GM18517 (cell line): ENCODE measurements around the gene REXO1.
A peak's percentile ranks its signal among the peaks of the same experiment; 100 is the strongest.
"Not testable (repeated sequence)": the region's sequence is repeated elsewhere in the genome, so short reads cannot be mapped to it uniquely, and the experiment has no call there.

ENCODE experiments used
- ATAC-seq: cut with Tn5 transposase; IDR thresholded peaks from one replicate; pipeline ENCODE4 v1.9.1; 2021; ENCODE audit warnings: mild to moderate bottlenecking, moderate library complexity; ENCODE audit not compliant: unreplicated experiment

The REXO1 gene

DNA sequence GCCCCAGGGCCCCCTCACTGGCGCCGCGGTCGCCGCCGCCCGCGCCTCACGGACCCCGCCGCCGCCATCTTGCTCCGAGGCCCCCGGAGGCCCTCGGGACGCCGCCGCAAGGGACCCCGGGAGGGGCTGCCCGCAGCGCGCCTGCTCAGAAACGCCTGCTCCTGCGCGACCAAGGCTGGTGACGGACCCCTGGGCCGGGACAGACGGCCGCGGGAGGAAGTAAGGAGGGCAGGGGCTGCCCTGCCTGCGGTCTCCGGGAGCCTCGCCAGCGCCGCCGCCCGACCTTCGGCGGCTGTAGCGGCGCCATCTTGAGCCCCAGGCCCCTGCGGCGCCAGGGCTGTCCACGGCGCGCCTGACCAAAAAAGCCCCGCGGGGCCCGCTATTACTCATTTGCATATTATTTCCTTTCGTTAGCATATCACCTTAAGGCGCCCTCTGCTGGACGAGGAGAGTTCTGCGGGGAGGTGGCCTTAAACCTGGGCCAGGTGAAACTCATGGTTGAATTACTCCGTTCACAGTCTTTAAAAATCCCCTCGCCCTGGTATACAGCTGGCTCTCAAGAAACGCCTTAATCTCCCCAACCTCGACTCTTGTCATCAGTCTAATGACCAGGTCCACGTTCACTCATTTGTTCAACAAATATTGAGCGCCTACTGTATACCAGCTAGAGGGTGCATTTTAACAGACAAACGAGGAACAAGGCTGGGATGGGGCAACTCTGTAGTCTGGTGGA lies at the start of gene REXO1:
REXO1 (minus strand) TSS at position 85 of the 733 bp plus-strand sequence. CDS start 125 bp downstream, outside the sequence.
- ATAC-seq, result peak; percentile 75

DNA sequence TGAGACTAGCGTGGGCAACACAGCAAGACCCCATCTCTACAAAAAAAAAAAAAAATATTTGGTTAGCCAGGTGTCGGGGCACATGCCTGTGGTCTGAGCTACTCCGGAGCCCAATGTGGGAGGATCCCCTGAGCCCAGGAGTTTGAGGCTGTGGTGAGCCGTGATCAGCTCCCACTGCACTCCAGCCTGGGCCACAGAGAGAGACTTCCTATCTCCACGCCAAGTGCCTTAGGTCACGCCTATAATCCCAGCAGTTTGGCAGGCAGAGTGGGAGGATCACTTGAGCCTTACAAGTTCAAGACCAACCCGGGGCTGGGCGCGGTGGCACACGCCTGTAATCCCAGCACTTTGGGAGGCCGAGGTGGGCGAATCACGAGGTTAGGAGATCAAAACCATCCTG lies 48.2 kb upstream of the REXO1 start:
- no peak for ATAC-seq

GRCh38 chr19:1893791-1894190 lies 45.5 kb upstream of the REXO1 start:
- no peak for ATAC-seq

- ATAC-seq, result no peak
Observed at GRCh38 chr19:1889907-1890306, 41.6 kb upstream of the REXO1 start.

GRCh38 chr19:1888385-1888784 lies 40.1 kb upstream of the REXO1 start:
- no peak for ATAC-seq

DNA sequence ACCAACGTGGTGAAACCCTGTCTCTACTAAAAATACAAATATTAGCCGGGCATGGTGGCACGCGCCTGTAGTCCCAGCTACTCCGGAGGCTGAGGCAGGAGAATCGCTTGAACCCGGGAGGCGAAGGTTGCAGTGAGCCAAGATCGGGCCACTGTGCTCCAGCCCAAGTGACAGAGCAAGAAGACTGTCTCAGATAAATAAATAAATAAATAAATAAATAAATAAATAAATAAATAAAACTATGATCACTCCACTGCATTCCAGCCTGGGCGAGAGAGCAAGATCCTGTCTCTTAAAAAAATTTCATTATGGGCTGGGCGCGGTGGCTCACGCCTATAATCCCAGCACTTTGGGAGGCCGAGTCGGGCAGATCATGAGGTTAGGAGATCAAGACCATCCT lies 38.1 kb upstream of the REXO1 start:
- ATAC-seq, result not testable (repeated sequence)

GRCh38 chr19:1885398-1886119 lies 37.3 kb upstream of the REXO1 start, which contains the start of gene ABHD17A:
ABHD17A (minus strand) TSS chr19:1885496; CDS start chr19:1881566, 3,930 bp downstream.
- ATAC-seq, result peak; percentile 54

GRCh38 chr19:1884719-1885334 lies 36.5 kb upstream of the REXO1 start:
- ATAC-seq, result no peak

GRCh38 chr19:1884291-1884718 lies 36.0 kb upstream of the REXO1 start:
- ATAC-seq, result no peak

DNA sequence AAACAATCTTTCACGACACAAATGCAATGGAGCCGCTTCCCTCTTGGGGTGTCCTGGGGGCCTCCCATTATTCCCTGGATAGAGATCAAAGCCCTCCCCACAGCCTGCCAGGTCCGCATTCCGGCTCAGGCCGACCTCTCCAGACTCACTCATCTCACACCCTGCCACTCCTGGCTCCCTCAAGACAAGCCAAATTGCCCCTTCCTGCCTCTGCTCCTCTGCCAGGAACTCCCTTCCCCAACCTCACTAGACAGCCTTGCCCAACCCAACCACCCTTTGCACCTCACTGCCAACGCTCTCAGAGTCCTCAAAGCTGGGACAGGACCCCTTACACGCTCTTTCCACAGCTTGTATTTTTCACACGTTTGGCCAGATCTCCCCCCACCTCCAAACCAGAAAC lies 35.5 kb upstream of the REXO1 start:
- no peak for ATAC-seq

- no peak for ATAC-seq
Observed at GRCh38 chr19:1882786-1883692, 34.8 kb upstream of the REXO1 start.

DNA sequence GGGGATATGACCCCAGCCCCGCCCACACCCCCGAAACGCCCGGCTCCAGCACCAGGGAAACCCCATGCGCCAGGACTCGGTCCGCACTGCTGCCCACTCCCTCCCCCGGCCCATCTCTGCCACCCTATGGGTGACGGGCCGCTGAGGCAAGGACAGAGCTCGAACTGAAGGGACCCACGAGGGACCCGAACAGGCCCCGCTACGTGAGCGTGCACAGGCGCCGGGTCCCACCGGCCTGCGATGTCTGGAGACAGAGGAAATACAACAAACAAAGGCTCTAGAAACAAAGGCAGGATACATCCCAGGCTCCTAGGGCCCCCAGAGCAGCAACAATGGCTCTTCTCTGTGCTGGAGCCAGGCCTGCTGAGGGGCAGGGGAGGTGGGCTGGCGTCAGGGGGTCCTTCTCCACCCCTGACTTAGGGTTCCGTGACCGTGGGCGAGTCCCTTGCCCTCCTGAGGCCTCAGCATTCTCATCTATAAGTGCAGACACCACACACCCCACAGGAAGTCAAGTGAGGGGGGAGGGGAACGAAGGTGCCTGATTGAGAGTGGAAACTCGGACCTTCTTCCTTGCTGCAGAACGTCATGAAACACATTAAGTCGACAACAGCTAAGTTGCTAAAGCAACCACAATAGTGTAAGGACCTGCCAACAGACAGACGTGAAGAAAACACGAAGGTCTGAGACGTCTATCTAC lies 34.0 kb upstream of the REXO1 start:
- no peak for ATAC-seq

GRCh38 chr19:1881393-1882088 lies 33.3 kb upstream of the REXO1 start:
- not testable (repeated sequence) for ATAC-seq

GRCh38 chr19:1880611-1881392 lies 32.5 kb upstream of the REXO1 start:
- ATAC-seq, result no peak

GRCh38 chr19:1879982-1880381 lies 31.7 kb upstream of the REXO1 start:
- not testable (repeated sequence) for ATAC-seq

DNA sequence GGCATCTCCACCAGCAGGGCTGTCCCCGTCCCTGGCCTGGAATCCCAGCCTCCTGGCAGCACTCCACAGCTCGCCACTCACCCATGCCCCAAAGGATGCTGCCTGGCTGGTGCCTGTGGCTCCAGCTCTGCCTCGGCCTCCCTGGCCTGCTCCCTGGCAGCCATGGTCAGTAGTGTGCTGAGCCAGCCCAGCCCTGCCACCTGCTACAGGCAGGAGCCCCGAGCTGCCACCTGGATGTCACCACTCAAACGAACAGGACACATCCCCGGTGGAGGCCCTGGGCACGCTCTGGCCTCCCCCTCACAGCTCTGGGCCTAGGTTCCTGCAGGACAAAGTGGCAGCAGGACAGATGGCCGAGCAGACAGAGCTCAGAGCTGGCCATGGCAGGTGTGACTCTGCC lies 30.3 kb upstream of the REXO1 start:
- ATAC-seq, result not testable (repeated sequence)

GRCh38 chr19:1877280-1877660 lies 29.0 kb upstream of the REXO1 start:
- ATAC-seq, result not testable (repeated sequence)

DNA sequence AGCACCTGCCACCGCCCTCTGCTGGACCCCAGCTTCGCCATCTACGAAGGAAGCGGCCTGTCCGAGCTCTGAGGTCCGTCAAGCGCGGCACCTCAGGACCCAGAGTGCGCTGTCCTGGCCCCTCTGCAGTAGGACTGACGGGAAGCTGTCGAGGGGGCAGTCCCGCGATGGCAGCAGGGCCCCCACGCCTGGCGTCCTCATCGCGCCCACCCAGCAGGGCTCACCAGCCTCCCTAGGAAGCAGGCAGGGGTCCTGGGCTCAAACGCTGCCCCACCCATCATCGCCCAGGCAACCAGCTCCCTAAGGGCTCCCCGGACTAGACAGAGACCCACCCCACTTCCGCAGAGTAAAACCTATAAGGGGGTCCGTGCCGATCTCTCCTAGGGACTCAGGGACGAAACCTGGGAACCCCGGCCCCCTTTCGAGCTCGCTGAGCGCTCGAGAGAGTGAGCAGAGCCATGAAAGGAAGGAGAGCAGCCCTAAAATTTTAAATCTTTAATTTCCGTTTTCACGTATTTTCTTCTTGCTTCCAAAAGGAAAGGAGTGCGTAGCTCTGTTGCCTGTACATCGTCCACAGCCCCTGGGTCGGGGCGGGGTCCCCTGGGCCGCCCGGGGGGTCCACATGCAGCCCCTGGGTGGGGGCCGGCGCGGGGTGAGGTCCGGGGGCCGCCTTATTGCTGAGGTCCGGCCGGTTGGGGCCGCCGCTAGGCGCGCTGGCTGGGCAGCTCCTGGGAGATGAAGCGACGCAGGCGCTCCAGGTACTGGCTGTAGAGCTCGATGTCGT lies 28.4 kb upstream of the REXO1 start:
- ATAC-seq, result not testable (repeated sequence)
